ENCODE results near the gene PPHLN1. TPM values are rescaled to one million over a fixed set of nuclear protein-coding genes. Genes with fewer than 3 reads are reported as not detected.
"Not testable (repeated sequence)": the region's sequence is repeated elsewhere in the genome, so short reads cannot be mapped to it uniquely, and the experiment has no call there.

The PPHLN1 gene
- total RNA-seq, 1 experiment from 2014 or later: 87.6 TPM

DNA sequence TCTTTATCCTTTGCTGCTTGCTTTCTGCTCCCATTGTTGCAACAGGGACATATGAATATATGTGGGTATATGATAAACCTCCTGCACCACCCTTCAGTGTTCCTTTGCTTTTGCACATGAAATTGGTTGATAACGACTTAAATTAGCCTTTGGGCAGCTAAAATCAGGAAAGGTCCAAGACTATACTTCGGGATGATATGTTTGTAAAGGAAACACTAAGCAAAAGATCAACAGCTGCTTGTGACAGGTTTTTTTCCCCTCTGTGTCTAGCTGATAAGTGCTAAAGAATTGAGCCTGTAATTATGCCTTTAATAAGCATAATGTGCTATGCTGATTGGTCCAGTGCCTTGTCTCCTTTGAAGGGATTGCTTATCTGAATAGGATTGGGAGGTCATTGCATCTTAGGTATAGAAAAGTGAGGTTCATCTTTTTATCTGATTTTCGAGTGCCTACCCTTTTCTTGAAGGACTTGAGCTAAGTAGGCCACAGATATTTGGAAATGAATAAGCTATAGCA lies 59.4 kb downstream of the PPHLN1 start:
- Histone ChIP-seq H3K4me3 (ENCODE audit: low read depth, low read length) (no peak overlapping the region), H3K36me3 (ENCODE audit: control insufficient read depth, insufficient read depth, low read length) (no peaks in the 10 kb centered on the region; the same call in 1 of the 2 replicates), H3K9me3 (no peaks in the 10 kb centered on the region), H3K27me3 (replicated peaks; ENCODE audit: control insufficient read depth, insufficient read depth, low read length) (no peaks in the 10 kb centered on the region), H3K4me1 (0 out of 2 replicates have a peak, but pooled peaks cover 7% of the 10 kb centered on the region)
- TF ChIP-seq, protein P1, sequence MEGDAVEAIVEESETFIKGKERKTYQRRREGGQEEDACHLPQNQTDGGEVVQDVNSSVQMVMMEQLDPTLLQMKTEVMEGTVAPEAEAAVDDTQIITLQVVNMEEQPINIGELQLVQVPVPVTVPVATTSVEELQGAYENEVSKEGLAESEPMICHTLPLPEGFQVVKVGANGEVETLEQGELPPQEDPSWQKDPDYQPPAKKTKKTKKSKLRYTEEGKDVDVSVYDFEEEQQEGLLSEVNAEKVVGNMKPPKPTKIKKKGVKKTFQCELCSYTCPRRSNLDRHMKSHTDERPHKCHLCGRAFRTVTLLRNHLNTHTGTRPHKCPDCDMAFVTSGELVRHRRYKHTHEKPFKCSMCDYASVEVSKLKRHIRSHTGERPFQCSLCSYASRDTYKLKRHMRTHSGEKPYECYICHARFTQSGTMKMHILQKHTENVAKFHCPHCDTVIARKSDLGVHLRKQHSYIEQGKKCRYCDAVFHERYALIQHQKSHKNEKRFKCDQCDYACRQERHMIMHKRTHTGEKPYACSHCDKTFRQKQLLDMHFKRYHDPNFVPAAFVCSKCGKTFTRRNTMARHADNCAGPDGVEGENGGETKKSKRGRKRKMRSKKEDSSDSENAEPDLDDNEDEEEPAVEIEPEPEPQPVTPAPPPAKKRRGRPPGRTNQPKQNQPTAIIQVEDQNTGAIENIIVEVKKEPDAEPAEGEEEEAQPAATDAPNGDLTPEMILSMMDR (IDR thresholded peaks at IDR 0.05; ENCODE audit: insufficient read depth in 1 of 2, low read depth in 1 of 2, low read length in 1 of 2, severe bottlenecking in 1 of 2, unreplicated experiment in 1 of 2): no peak
- ChIA-PET CTCF (no interaction called here), POLR2A (no interaction called here)
- H3K27ac Mint-ChIP-seq (ENCODE audit: unreplicated experiment): no peak overlapping the region
- no peaks in the 10 kb centered on the region for H3K27me3 Mint-ChIP-seq (ENCODE audit: insufficient read depth, unreplicated experiment)
- H3K4me1 Mint-ChIP-seq (ENCODE audit: low read depth, unreplicated experiment): peaks cover 6% of the 10 kb centered on the region
- H3K4me3 Mint-ChIP-seq (ENCODE audit: unreplicated experiment): no peak overlapping the region
- H3K36me3 Mint-ChIP-seq (ENCODE audit: insufficient read depth, unreplicated experiment): peaks cover 14% of the 10 kb centered on the region
- intact Hi-C loops (cut with micrococcal nuclease; ENCODE audit: unreplicated experiment): no loop called here
- no peak for DNase-seq
- H3K9me3 Mint-ChIP-seq (ENCODE audit: unreplicated experiment): no peaks in the 10 kb centered on the region
- BruUV-seq (replicated peaks): no TSS peak

DNA sequence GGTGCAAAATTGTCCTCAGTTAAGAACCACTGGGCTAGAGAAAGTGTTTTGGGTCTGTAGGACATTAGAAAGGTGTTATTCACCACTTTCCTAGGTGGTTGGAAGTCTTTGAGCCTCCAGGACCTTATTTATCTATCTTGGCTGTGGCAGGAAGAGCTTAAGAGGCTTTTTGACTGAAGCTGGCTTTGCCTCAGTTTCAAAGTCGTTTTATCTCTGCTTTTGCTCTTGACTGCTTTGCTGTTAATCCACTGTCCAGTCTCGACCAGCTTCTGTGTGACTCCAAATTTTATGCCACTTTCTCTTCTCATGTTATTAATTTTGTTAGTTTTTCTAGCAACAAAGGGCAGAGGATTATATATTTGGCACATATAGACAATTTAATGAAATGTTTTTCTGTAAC lies 60.3 kb downstream of the PPHLN1 start:
- intact Hi-C loops (cut with micrococcal nuclease; ENCODE audit: unreplicated experiment): no loop called here
- CTCF ChIA-PET: no interaction called here
- H3K27me3 ChIP-seq (replicated peaks; ENCODE audit: control insufficient read depth, insufficient read depth, low read length): no peaks in the 10 kb centered on the region
- TF ChIP-seq, protein P1 (IDR thresholded peaks at IDR 0.05; ENCODE audit: insufficient read depth in 1 of 2, low read depth in 1 of 2, low read length in 1 of 2, severe bottlenecking in 1 of 2, unreplicated experiment in 1 of 2): no peak
- no peaks in the 10 kb centered on the region for H3K9me3 ChIP-seq
- Mint-ChIP-seq H3K27me3 (ENCODE audit: insufficient read depth, unreplicated experiment) (no peaks in the 10 kb centered on the region), H3K9me3 (ENCODE audit: unreplicated experiment) (no peaks in the 10 kb centered on the region), H3K36me3 (ENCODE audit: insufficient read depth, unreplicated experiment) (peaks cover 23% of the 10 kb centered on the region), H3K4me3 (ENCODE audit: unreplicated experiment) (no peak overlapping the region), H3K4me1 (ENCODE audit: low read depth, unreplicated experiment) (peaks cover 6% of the 10 kb centered on the region), H3K27ac (ENCODE audit: unreplicated experiment) (no peak overlapping the region)
- H3K4me1 ChIP-seq: 0 out of 2 replicates have a peak, but pooled peaks cover 7% of the 10 kb centered on the region
- POLR2A ChIA-PET: no interaction called here
- H3K4me3 ChIP-seq (ENCODE audit: low read depth, low read length): no peak overlapping the region
- BruUV-seq (replicated peaks): no TSS peak
- H3K36me3 ChIP-seq (ENCODE audit: control insufficient read depth, insufficient read depth, low read length): no peaks in the 10 kb centered on the region; the same call in 1 of the 2 replicates
- no peak for DNase-seq

DNA sequence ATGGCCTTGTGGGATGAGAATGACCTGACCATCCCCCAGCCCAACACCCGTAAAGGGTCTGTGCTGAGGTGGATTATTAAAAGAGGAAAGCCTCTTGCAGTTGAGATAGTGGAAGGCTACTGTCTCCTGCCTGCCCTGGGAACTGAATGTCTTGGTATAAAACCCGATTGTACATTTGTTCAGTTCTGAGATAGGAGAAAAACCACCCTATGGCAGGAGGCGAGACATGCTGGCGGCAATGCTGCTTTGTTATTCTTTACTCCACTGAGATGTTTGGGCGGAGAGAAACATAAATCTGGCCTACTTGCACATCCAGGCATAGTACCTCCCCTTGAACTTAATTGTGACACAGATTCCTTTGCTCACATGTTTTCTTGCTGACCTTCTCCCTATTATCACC lies 62.1 kb downstream of the PPHLN1 start:
- H3K4me3 ChIP-seq (ENCODE audit: low read depth, low read length); H3K27ac Mint-ChIP-seq (ENCODE audit: unreplicated experiment); H3K27me3 ChIP-seq (replicated peaks; ENCODE audit: control insufficient read depth, insufficient read depth, low read length); intact Hi-C loops (cut with micrococcal nuclease; ENCODE audit: unreplicated experiment); BruUV-seq (replicated peaks); H3K27me3 Mint-ChIP-seq (ENCODE audit: insufficient read depth, unreplicated experiment); H3K4me1 ChIP-seq; H3K4me1 Mint-ChIP-seq (ENCODE audit: low read depth, unreplicated experiment); H3K9me3 Mint-ChIP-seq (ENCODE audit: unreplicated experiment); CTCF ChIA-PET; H3K36me3 ChIP-seq (ENCODE audit: control insufficient read depth, insufficient read depth, low read length); H3K4me3 Mint-ChIP-seq (ENCODE audit: unreplicated experiment); H3K9me3 ChIP-seq; DNase-seq; POLR2A ChIA-PET: not testable (repeated sequence)
- H3K36me3 Mint-ChIP-seq (ENCODE audit: insufficient read depth, unreplicated experiment): peaks cover 25% of the 10 kb centered on the region

DNA sequence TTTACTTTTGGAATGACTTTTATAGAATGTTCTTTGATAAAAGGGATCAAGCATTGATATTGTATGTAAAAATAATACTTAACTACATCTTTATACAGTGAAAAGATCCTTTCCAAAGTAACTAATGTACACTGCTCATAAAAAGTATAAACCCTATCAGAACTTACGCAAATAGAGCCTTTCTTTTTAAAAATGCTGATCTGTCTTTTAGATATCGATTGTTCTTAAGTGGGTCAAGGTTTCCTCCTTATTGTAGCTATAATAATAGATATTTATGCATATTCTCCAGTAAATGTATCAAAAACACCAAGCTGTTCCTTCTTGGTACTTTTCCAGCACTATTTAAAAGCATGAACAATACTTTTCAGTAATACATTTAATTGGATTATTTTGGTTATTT lies 68.5 kb downstream of the PPHLN1 start:
- no peak overlapping the region for H3K4me3 ChIP-seq (ENCODE audit: low read depth, low read length)
- no peaks in the 10 kb centered on the region for H3K27me3 ChIP-seq (replicated peaks; ENCODE audit: control insufficient read depth, insufficient read depth, low read length)
- no peaks in the 10 kb centered on the region for H3K4me1 Mint-ChIP-seq (ENCODE audit: low read depth, unreplicated experiment)
- H3K36me3 Mint-ChIP-seq (ENCODE audit: insufficient read depth, unreplicated experiment): peaks cover 16% of the 10 kb centered on the region
- H3K27ac Mint-ChIP-seq (ENCODE audit: unreplicated experiment): no peak overlapping the region
- TF ChIP-seq, protein P1 (IDR thresholded peaks at IDR 0.05; ENCODE audit: insufficient read depth in 1 of 2, low read depth in 1 of 2, low read length in 1 of 2, severe bottlenecking in 1 of 2, unreplicated experiment in 1 of 2): no peak
- H3K4me1 ChIP-seq: no peaks in the 10 kb centered on the region
- CTCF ChIA-PET: no interaction called here
- POLR2A ChIA-PET: no interaction called here
- H3K4me3 Mint-ChIP-seq (ENCODE audit: unreplicated experiment): no peak overlapping the region
- intact Hi-C loops (cut with micrococcal nuclease; ENCODE audit: unreplicated experiment): no loop called here
- no peak for DNase-seq
- H3K27me3 Mint-ChIP-seq (ENCODE audit: insufficient read depth, unreplicated experiment): no peaks in the 10 kb centered on the region
- no peaks in the 10 kb centered on the region for H3K36me3 ChIP-seq (ENCODE audit: control insufficient read depth, insufficient read depth, low read length)
- H3K9me3 Mint-ChIP-seq (ENCODE audit: unreplicated experiment): no peaks in the 10 kb centered on the region
- H3K9me3 ChIP-seq: no peaks in the 10 kb centered on the region
- BruUV-seq (replicated peaks): no TSS peak
